ENCODE data around the gene SPIRE1.
A peak's percentile ranks its signal among the peaks of the same experiment; 100 is the strongest.
"Not testable (repeated sequence)": the region's sequence is repeated elsewhere in the genome, so short reads cannot be mapped to it uniquely, and the experiment has no call there.

SPIRE1 gene

DNA sequence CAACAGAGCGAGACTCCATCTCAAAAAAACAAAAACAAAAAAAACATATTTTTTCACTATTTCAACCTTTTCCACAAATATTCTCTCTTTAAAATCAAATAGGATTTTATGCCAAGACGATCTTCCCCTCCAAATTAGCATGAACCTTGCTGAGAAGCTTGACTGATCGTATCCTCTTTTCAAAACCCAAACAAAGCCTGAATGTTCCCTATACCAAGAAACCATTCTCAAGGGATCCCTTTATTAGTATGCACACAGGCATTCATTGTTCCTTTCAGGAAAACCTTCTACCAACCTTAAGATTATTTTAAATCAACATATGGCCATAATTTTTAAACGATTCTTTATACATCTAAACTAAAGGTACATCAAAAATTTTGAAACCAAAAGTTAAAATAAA lies 6.3 kb downstream of the SPIRE1 start:
- peaks cover 34% of the 10 kb centered on the region for H3K27me3 ChIP-seq
- H3K27ac ChIP-seq, result no peak overlapping the region
- no peak for TF ChIP-seq Cebpa-rat (IDR thresholded peaks at IDR 0.05)
- no peak overlapping the region for H3K4me2 ChIP-seq
- no peak overlapping the region for H3K9ac ChIP-seq
- H3K4me1 ChIP-seq, result peaks cover under 1% of the 10 kb centered on the region
- H3K4me3 ChIP-seq, result no peak overlapping the region
- no peaks in the 10 kb centered on the region for H3K9me3 ChIP-seq
- peaks cover 16% of the 10 kb centered on the region for H4K20me1 ChIP-seq
- no peaks in the 10 kb centered on the region for H3K36me3 ChIP-seq

DNA sequence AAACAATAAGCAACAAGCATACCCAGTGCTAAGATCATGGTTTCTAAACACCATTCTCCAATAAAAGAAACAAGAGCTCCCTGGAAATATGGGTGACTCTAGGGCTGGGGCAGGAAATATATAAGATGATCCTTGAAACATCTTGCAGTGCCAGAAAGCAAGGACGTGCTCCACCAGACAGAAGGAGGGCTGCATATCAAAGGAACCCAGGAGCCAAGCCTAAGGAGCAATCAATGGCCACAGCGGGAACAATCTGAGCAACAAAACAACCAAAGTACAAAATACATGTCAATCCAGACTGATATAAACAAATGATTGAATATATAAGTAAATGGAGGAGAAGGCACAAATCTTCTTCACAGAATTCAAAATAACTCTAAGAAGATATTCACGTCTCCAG lies 10.1 kb downstream of the SPIRE1 start:
- Histone ChIP-seq H3K9ac (no peak overlapping the region), H3K36me3 (no peaks in the 10 kb centered on the region), H3K4me2 (no peak overlapping the region), H3K27me3 (peaks cover 5% of the 10 kb centered on the region), H4K20me1 (no peaks in the 10 kb centered on the region), H3K4me3 (no peak overlapping the region), H3K4me1 (no peaks in the 10 kb centered on the region), H3K9me3 (no peaks in the 10 kb centered on the region), H3K27ac (no peak overlapping the region)
- TF ChIP-seq Cebpa-rat (IDR thresholded peaks at IDR 0.05), result no peak

DNA sequence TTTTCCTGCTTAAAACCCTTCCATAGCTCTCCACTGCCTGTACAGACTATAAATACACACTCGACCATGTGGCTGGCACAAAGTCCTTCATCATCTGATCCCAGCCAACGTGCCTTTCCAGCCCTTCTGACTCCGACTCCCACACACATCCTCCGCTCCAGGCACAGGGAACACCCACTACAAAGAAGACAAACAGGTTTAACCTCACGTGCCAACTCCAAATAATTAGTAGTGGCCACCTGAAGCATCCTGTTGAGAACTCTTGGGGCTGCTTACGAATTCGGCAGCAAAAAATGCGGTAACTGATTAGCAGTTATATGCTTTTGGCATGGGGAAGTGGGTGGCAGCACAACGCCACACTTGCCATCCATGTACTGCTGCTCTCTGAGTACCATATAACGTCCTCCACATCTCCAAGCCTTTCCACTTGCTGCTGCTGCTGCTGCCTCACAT lies 12.1 kb downstream of the SPIRE1 start:
- H4K20me1 ChIP-seq, result no peaks in the 10 kb centered on the region
- no peaks in the 10 kb centered on the region for H3K4me1 ChIP-seq
- no peak overlapping the region for H3K4me3 ChIP-seq
- no peaks in the 10 kb centered on the region for H3K27me3 ChIP-seq
- H3K4me2 ChIP-seq, result no peak overlapping the region
- no peaks in the 10 kb centered on the region for H3K36me3 ChIP-seq
- no peak overlapping the region for H3K27ac ChIP-seq
- H3K9ac ChIP-seq, result no peak overlapping the region
- no peaks in the 10 kb centered on the region for H3K9me3 ChIP-seq
- TF ChIP-seq Cebpa-rat (IDR thresholded peaks at IDR 0.05), result no peak

DNA sequence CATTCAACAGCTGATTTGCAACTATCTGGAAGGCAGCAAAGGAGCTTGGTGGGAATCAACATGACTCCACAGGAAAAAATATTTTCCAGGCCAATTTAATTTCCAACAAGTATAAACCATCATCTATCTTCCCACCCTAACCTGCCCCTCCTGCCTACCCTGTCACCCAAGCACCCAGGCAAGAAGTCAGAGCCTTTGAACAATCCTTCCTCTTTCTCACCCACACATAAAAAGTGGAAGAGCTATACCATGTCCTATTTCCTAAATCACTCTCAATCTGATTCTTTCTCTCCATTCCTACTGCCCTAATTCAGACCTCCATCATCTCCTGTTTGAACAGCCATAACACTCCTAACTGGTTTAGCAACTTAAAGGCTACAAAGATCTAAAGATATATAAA lies 12.7 kb downstream of the SPIRE1 start:
- TF ChIP-seq Cebpa-rat (IDR thresholded peaks at IDR 0.05), result no peak
- Histone ChIP-seq H3K9ac (no peak overlapping the region), H3K4me2 (no peak overlapping the region)

DNA sequence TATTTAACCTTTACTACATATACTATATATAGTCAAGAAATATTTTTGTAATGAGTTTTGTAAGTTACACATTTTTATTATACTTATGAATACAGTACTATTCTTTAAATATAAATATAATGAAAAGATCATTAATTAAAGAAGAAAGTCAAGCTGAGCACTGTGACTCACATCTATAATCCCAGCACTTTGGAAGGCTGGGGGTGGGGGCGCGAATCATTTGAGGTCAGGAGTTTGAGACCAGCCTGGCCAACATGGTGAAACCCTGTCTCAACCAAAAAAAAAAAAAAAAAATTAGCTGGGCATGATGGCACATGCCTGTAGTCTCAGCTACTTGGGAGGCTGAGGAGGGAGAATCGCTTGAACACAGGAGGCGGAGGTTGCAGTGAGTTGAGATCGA lies 14.2 kb downstream of the SPIRE1 start:
- not testable (repeated sequence) for H3K27me3 ChIP-seq, H3K9me3 ChIP-seq, H3K36me3 ChIP-seq, H4K20me1 ChIP-seq, H3K27ac ChIP-seq, H3K4me2 ChIP-seq, H3K4me1 ChIP-seq, H3K9ac ChIP-seq, H3K4me3 ChIP-seq

More for the DNA sequence above, 12.7 kb downstream of the SPIRE1 start:
- H3K36me3 ChIP-seq, result no peaks in the 10 kb centered on the region
- no peaks in the 10 kb centered on the region for H3K27me3 ChIP-seq
- H3K27ac ChIP-seq, result no peak overlapping the region
- no peaks in the 10 kb centered on the region for H3K4me1 ChIP-seq
- no peak overlapping the region for H3K4me3 ChIP-seq
- no peaks in the 10 kb centered on the region for H4K20me1 ChIP-seq
- H3K9me3 ChIP-seq, result no peaks in the 10 kb centered on the region

DNA sequence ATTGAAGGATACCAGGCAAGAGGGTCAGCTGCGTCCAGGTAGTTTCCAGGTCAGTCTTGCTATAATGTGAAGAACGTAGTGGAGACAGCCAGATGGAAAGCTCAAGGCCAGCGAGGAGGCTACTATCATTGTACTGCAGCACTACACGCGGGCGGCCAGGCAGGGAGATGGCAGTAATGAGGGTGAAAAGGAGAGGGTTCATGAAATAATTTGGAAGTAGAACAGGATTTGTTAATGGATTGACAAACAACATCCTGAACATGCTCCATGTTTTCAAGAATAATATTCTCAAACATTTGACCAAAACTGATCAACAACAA lies 17.1 kb downstream of the SPIRE1 start:
- H3K4me3 ChIP-seq, result no peak overlapping the region
- no peak overlapping the region for H3K9ac ChIP-seq
- no peak overlapping the region for H3K4me2 ChIP-seq
- no peaks in the 10 kb centered on the region for H3K9me3 ChIP-seq
- peaks cover 10% of the 10 kb centered on the region for H3K4me1 ChIP-seq
- no peaks in the 10 kb centered on the region for H3K27me3 ChIP-seq
- no peaks in the 10 kb centered on the region for H3K36me3 ChIP-seq
- H3K27ac ChIP-seq, result no peak overlapping the region
- no peaks in the 10 kb centered on the region for H4K20me1 ChIP-seq
- no peak for TF ChIP-seq Cebpa-rat (IDR thresholded peaks at IDR 0.05)

DNA sequence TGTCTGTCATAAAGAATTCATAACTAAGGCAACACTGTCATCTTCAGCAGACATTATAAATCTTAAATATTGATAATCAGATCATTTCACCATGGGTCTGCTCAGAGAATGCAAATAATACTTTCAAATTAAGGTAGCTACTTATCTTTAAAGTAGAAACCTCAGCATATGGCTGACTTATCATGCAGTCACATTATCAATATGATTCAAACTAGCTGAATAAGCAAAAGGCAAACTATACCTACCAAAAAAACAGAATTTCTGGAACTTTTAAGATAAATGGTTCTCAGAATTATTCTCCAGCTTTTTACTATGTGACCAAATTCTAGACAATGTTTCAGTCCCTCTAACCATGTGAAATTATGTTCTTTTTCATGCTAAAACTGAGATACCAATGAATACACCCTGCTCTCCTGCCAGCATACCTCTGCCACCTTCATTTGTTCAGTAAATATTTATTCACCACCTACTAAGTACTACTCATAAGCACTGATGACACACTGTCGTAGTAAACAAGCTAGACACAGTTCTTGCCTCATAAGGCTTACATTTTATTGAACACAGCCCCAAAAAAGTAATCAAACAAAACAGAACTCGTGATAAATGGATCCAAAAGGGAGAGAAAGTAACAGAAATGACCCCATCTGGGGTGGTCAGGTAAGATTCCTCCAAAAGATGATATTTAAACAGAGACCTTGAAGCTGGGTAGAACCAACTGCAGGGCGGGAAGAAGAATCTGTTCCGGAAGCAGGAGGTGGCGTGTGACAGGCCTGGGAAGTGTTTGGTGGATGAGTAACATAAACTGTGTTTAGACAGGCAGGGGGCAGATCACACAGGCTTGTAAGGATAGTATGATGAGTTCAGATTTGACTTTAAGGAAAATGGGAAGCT lies 17.7 kb downstream of the SPIRE1 start:
- no peak for TF ChIP-seq Cebpa-rat (IDR thresholded peaks at IDR 0.05)
- Histone ChIP-seq H3K4me3 (no peak overlapping the region), H3K4me2 (no peak overlapping the region), H4K20me1 (no peaks in the 10 kb centered on the region), H3K9me3 (no peaks in the 10 kb centered on the region), H3K27ac (no peak overlapping the region), H3K4me1 (peaks cover 10% of the 10 kb centered on the region), H3K27me3 (no peaks in the 10 kb centered on the region), H3K36me3 (no peaks in the 10 kb centered on the region), H3K9ac (no peak overlapping the region)

DNA sequence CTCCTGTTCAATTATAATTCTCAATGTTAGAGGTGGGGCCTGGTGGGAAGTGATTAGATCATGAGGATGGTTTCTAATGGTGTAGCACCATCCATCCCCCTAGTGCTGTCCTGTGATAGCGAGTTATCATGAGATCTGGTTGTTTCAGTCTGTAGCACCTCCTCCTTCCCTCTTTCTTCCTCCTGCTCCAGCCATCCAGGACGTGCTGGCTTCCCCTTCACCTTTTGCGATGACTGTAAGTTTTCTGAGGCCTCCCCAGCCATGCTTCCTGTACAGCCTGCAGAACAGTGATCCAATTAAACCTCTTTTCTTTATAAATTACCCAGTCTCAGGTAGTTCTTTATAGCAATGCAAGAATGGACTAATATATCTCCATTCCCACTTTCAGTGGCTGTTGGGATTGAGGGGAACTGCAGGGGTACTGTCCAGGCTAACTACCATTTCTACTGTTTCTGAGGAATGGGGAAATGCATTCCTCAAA lies 19.2 kb downstream of the SPIRE1 start:
- Histone ChIP-seq H3K4me2 (peak overlapping the region; percentile 34; the same call in 1 of the 2 replicates), H3K9me3 (no peaks in the 10 kb centered on the region), H3K27ac (no peak overlapping the region), H3K4me3 (no peak overlapping the region), H3K27me3 (no peaks in the 10 kb centered on the region), H3K36me3 (no peaks in the 10 kb centered on the region), H3K9ac (no peak overlapping the region), H4K20me1 (no peaks in the 10 kb centered on the region), H3K4me1 (peaks cover 10% of the 10 kb centered on the region)
- no peak for TF ChIP-seq Cebpa-rat (IDR thresholded peaks at IDR 0.05)

DNA sequence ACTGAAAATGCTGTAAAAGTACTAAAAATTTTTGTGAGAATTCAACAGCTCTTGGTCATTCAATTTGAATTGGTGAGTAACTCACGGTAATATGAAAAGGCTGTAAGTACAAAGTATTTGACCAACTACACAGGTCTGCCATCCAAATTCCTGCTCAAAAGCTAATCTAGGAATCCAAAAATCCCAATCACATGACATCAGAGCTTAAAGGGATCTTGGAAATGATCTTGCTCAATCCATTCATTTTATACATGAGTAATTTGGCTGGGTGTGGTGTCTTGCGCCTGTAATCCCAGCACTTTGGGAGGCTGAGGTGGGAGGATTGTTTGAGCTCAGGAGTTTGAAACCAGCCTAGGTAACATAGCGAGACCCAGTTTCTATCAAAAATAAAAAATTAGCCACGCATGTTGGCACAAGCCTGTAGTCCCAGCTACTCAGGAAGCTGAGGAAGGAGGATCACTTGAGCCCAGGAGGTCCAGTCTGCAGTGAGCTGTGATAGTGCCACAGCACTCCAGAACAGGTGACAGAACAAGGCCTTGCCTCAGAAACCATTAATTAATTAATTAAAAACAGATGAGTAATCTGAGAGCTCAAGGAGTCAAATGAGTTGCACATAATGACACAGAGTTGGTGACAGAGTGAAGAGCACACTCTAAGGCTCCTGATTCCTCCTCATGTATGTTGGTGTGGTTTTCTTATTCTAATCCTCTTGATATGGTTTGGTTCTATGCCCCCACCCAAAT lies 19.8 kb downstream of the SPIRE1 start:
- H3K9me3 ChIP-seq, result no peaks in the 10 kb centered on the region

DNA sequence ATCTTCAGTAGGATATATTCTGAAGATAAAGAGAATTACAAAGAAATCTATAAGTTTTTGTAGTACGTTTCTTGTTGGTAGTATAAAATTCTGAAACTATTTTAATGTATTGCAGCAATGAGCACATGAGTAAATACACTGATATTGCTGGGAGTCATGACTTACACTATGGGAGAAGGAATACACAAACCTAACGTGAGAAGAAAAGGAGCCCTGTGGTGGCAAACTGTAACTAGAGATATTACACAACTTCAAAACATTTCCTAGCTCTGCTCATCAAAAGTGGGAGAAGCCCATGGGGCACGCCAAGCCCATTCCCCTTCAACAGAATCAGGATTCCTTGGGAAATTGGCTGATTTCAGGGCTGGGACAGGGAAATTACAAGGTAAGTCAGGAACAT lies 20.5 kb downstream of the SPIRE1 start:
- Histone ChIP-seq H3K27me3 (no peaks in the 10 kb centered on the region), H3K36me3 (no peaks in the 10 kb centered on the region), H3K4me3 (no peak overlapping the region), H4K20me1 (no peaks in the 10 kb centered on the region), H3K9ac (no peak overlapping the region), H3K4me2 (no peak overlapping the region), H3K27ac (no peak overlapping the region), H3K9me3 (no peaks in the 10 kb centered on the region), H3K4me1 (peaks cover 10% of the 10 kb centered on the region)
- no peak for TF ChIP-seq Cebpa-rat (IDR thresholded peaks at IDR 0.05)

More for the DNA sequence above, 19.8 kb downstream of the SPIRE1 start:
- peaks cover 10% of the 10 kb centered on the region for H3K4me1 ChIP-seq
- no peaks in the 10 kb centered on the region for H3K27me3 ChIP-seq
- H3K4me2 ChIP-seq, result no peak overlapping the region
- no peaks in the 10 kb centered on the region for H4K20me1 ChIP-seq
- H3K36me3 ChIP-seq, result no peaks in the 10 kb centered on the region
- H3K27ac ChIP-seq, result no peak overlapping the region
- H3K4me3 ChIP-seq, result no peak overlapping the region
- no peak for TF ChIP-seq Cebpa-rat (IDR thresholded peaks at IDR 0.05)
- H3K9ac ChIP-seq, result no peak overlapping the region

Measured in BLaER1 (cell line).